K562 (cell line): Measurements from ENCODE around the gene ARAP1. TPM values are rescaled to one million over a fixed set of nuclear protein-coding genes. Genes with fewer than 3 reads are reported as not detected.
A peak's percentile ranks its signal among the peaks of the same experiment; 100 is the strongest.

Experiments used
- ATAC-seq: fragments of 200-7000 bp; cut with Tn5 transposase; 3 replicates; pipeline ENCODE4 v1.9.1; 2020; ENCODE audit warnings: moderate library complexity
- BruUV-seq: library from RNA; stranded (reverse); fragments of 400-500 nt; replicated peaks from 2 replicates; lab custom pipeline; 2021; lab: Mats Ljungman, UMichigan
- CTCF ChIA-PET: fragments of 300-600 bp; formaldehyde crosslinking; extraction: SDS; loops from one replicate; lab custom pipeline; 2021; ENCODE audit warnings: low intra/inter-chr PET ratio; lab: Yijun Ruan, JAX
- POLR2A ChIA-PET: fragments of 300-600, 350-650 bp; sonication (Branson Sonifier 250); formaldehyde crosslinking; extraction: SDS; loops from one replicate; lab custom pipeline; 2021; ENCODE audit warnings: antibody characterized with exemption, inconsistent platforms; lab: Yijun Ruan, JAX
- DNase-seq, 4 experiments: peaks; one replicate each; pipeline versions ENCODE4 v3.0.0 to v3.0.0-alpha.2; 2011 to 2018; ENCODE audit warnings: low spot score in 3 of 4, mixed read lengths in 3 of 4; ENCODE audit errors: extremely low read depth in 1 of 4
- FAIRE-seq: peaks from 2 replicates; lab custom pipeline; 2011; peaks lifted over from hg19 to GRCh38; lab: Jason Lieb, UNC
- H2AFZ ChIP-seq: 2 replicates; pipeline ENCODE4 v1.6.0; 2011; ENCODE audit warnings: low read depth, low read length, control low read depth, inconsistent platforms
- H3K27ac ChIP-seq: fragments of 200-600 bp; 3 replicates; pipeline ENCODE4 v1.8.0; 2011; ENCODE audit warnings: low read depth, mild to moderate bottlenecking, control low read depth, inconsistent platforms, low read length, moderate library complexity, mixed read lengths; ENCODE audit errors: extremely low read depth
- H3K27me3 ChIP-seq, 2 experiments: fragments of 300-600 bp in 1 of 2; 2 replicates in 1 of 2; 3 replicates in 1 of 2; pipeline versions ENCODE4 v1.6.0 to v1.8.0; 2011; ENCODE audit warnings: inconsistent platforms in 2 of 2, low read length in 2 of 2, mild to moderate bottlenecking in 1 of 2, mixed read lengths in 1 of 2, moderate library complexity in 1 of 2; ENCODE audit not compliant: control insufficient read depth in 2 of 2, insufficient read depth in 2 of 2
- H3K36me3 ChIP-seq: fragments of 300-600 bp; 3 replicates; pipeline ENCODE4 v1.8.0; 2011; ENCODE audit warnings: mild to moderate bottlenecking, low read length, inconsistent platforms; ENCODE audit not compliant: control insufficient read depth, insufficient read depth
- H3K4me1 ChIP-seq, 2 experiments: fragments of 200-600 bp in 1 of 2; replicated peaks in 1 of 2; 2 replicates in 1 of 2; 3 replicates in 1 of 2; pipeline versions ENCODE4 v1.5.1 to v1.8.0; 2011; ENCODE audit warnings: inconsistent platforms in 2 of 2, low read length in 2 of 2, mild to moderate bottlenecking in 1 of 2, mixed read lengths in 1 of 2, moderate library complexity in 1 of 2; ENCODE audit not compliant: control insufficient read depth in 2 of 2, insufficient read depth in 2 of 2
- H3K4me2 ChIP-seq: 2 replicates; pipeline ENCODE4 v1.6.1; 2011; ENCODE audit warnings: low read length, control low read depth, inconsistent platforms, mixed read lengths; ENCODE audit not compliant: insufficient read depth
- H3K4me3 ChIP-seq: fragments of 200-600 bp; sonication (generic), shearing (Covaris generic); 2 replicates; pipeline ENCODE4 v1.5.1; 2016; ENCODE audit warnings: control low read depth, inconsistent platforms
- H3K79me2 ChIP-seq: fragments of 200-600 bp; 3 replicates; pipeline ENCODE4 v1.8.0; 2011; ENCODE audit warnings: low read length, inconsistent platforms; ENCODE audit not compliant: control insufficient read depth, insufficient read depth
- H3K9ac ChIP-seq, 2 experiments: 2 replicates each; pipeline versions ENCODE4 v1.6.0 to v1.6.1; 2011; ENCODE audit warnings: low read depth in 2 of 2, low read length in 2 of 2, control low read depth in 1 of 2, inconsistent platforms in 1 of 2, mild to moderate bottlenecking in 1 of 2, mixed read lengths in 1 of 2; ENCODE audit not compliant: insufficient read depth in 1 of 2
- H3K9me1 ChIP-seq: one replicate; pipeline ENCODE4 v1.6.0; 2011; ENCODE audit warnings: inconsistent platforms, mild to moderate bottlenecking, low read length, moderate library complexity; ENCODE audit not compliant: control insufficient read depth, insufficient read depth
- H3K9me3 ChIP-seq: replicated peaks from 2 replicates; pipeline ENCODE4 v1.5.1; 2011; ENCODE audit warnings: low read depth, low read length, inconsistent platforms; ENCODE audit not compliant: control insufficient read depth, insufficient read depth
- H4K20me1 ChIP-seq: replicated peaks from 2 replicates; pipeline ENCODE4 v1.6.1; 2011; ENCODE audit warnings: low read length, inconsistent platforms, mixed read lengths; ENCODE audit not compliant: control insufficient read depth, insufficient read depth
- ATF3 ChIP-seq, 2 experiments: fragments of 450-650 bp in 1 of 2; sonication (generic) in 1 of 2; formaldehyde crosslinking in 1 of 2; IDR thresholded peaks in 1 of 2; conservative IDR thresholded peaks in 1 of 2; 2 replicates each; pipeline versions ENCODE4 v1.6.1 to v1.8.1; 2016 to 2023; ENCODE audit warnings: mild to moderate bottlenecking in 2 of 2, moderate library complexity in 2 of 2, inconsistent platforms in 1 of 2, missing genetic modification reagents in 1 of 2
- CEBPG ChIP-seq, 3 experiments: fragments of 200-800 bp in 1 of 3; sonication (Bioruptor generic) in 1 of 3; sonication (generic) in 1 of 3; formaldehyde crosslinking in 1 of 3; IDR thresholded peaks in 2 of 3; conservative IDR thresholded peaks in 1 of 3; 2 replicates each; pipeline versions ENCODE4 v1.6.1 to v1.8.0; 2016 to 2022; ENCODE audit warnings: missing compliant biosample characterization in 2 of 3, missing genetic modification characterization in 2 of 3, mild to moderate bottlenecking in 1 of 3, missing genetic modification reagents in 1 of 3
- HDGF ChIP-seq: fragments of 450-650 bp; IDR thresholded peaks from 2 replicates; pipeline ENCODE4 v1.6.1; 2016
- MECOM ChIP-seq: fragments of 250-450 bp; sonication (Bioruptor Pico); IDR thresholded peaks from 2 replicates; pipeline ENCODE4 v1.8.0; 2022; ENCODE audit warnings: inconsistent platforms
- MIER1 ChIP-seq: fragments of 450-650 bp; IDR thresholded peaks from 2 replicates; pipeline ENCODE4 v1.6.1; 2016; ENCODE audit warnings: antibody characterized with exemption, mild to moderate bottlenecking, low read depth
- NCOA4 ChIP-seq: fragments of 450-650 bp; IDR thresholded peaks from 2 replicates; pipeline ENCODE4 v1.6.1; 2018; ENCODE audit warnings: mild to moderate bottlenecking; ENCODE audit not compliant: partially characterized antibody
- NCOA6 ChIP-seq: fragments of 450-650 bp; IDR thresholded peaks from 2 replicates; pipeline ENCODE4 v1.6.1; 2017; ENCODE audit warnings: mild to moderate bottlenecking
- NR4A1 ChIP-seq, 2 experiments: fragments of 250-450 bp in 1 of 2; fragments of 450-650 bp in 1 of 2; sonication (Bioruptor Pico) in 1 of 2; IDR thresholded peaks; 2 replicates each; pipeline versions ENCODE4 v1.4.0 to v1.6.1; 2016 to 2020; ENCODE audit warnings: mild to moderate bottlenecking in 2 of 2, missing compliant biosample characterization in 1 of 2, missing genetic modification characterization in 1 of 2, moderate library complexity in 1 of 2
- SETDB1 ChIP-seq: IDR thresholded peaks from one replicate; pipeline ENCODE4 v1.6.1; 2012; ENCODE audit warnings: low read length, control low read depth, inconsistent platforms
- WGBS: fragments of 100-300 bp; shearing (Covaris generic); methylation state at CpG from one replicate; pipeline ENCODE4 v1.1.6; 2016; ENCODE audit warnings: low coverage, mixed read lengths; ENCODE audit not compliant: insufficient coverage; ENCODE audit errors: missing lambda C conversion rate; 5-methylcytosine and 5-hydroxymethylcytosine counted together
- in situ Hi-C: fragments of 300-500 bp; cut with MboI; formaldehyde crosslinking; loops from 4 replicates; pipeline ENCODE4 v1.15.0; 2018; ENCODE audit warnings: inconsistent platforms, mixed read lengths
- intact Hi-C: fragments of 100-400 bp; cut with micrococcal nuclease; formaldehyde crosslinking; loops from 2 replicates; pipeline ENCODE4 v1.14.2; 2022
- polyA plus RNA-seq, 8 experiments: library from polyadenylated mRNA; depleted of rRNA in 4 of 8; stranded (reverse) in 5 of 8; unstranded in 3 of 8; fragments of >200 nt; fragmentation: Nextera tagmentation in 2 of 8; fragmentation: Illumina TruSeq in 1 of 8; extraction: Ambion mirVana in 2 of 8; extraction: Trizol in 1 of 8; gene quantifications; 2 replicates each; pipeline versions ENCODE4 v1.2.1 to v1.2.3, GENCODE V29; 2011 to 2014; ENCODE audit warnings: inconsistent platforms in 1 of 8, missing spikeins in 1 of 8
- total RNA-seq, 7 experiments: library from RNA; depleted of rRNA in 6 of 7; stranded (reverse); fragments of >200 nt in 6 of 7; fragmentation: Illumina TruSeq in 2 of 7; extraction: Trizol in 2 of 7; gene quantifications; 2 replicates each; pipeline versions ENCODE4 v1.2.1 to v1.2.3, GENCODE V29; 2011 to 2021; ENCODE audit warnings: low replicate concordance in 1 of 7

ARAP1 gene
- total and polyA plus RNA-seq, 9 of the 15 experiments (the other 6 are each of a cell fraction or from before 2014, with no cell fraction given) = 0.23 to 67.0 (median 24.6) TPM

GRCh38 chr11:72637926-72638325 lies 114.3 kb downstream of the ARAP1 start (continued):
- TF ChIP-seq ATF3 (IDR thresholded peaks at IDR 0.05) = no peak
- no peak for TF ChIP-seq ATF3 (CRISPR knock-in tag; conservative IDR thresholded peaks at IDR 0.05)
- no peak for TF ChIP-seq MECOM (CRISPR knock-in tag)
- TF ChIP-seq HDGF = no peak
- TF ChIP-seq MIER1 = no peak
- no peak for TF ChIP-seq SETDB1
- TF ChIP-seq, all 486 proteins: peak for 0

- H3K4me3 ChIP-seq = no peak overlapping the region
- H3K4me2 ChIP-seq = no peak overlapping the region
- peaks cover 32 to 69% of the 10 kb centered on the region in 2 experiments for H3K27me3 ChIP-seq
- FAIRE-seq (no peak), DNase-seq (no peak), ATAC-seq (no peak)
- TF ChIP-seq NCOA6 (no peak), CEBPG (CRISPR knock-in tag; IDR thresholded peaks at IDR 0.05) (peak; percentile 45; the same call in 1 of the 2 replicates), CEBPG (tag; conservative IDR thresholded peaks at IDR 0.05 in 1 of 2, IDR thresholded peaks at IDR 0.05 in 1 of 2) (no peak), NCOA4 (no peak), NR4A1 (CRISPR knock-in tag; IDR thresholded peaks at IDR 0.05) (no peak), NR4A1 (tag; IDR thresholded peaks at IDR 0.05) (no peak)
- intact Hi-C loops = no loop called here
- no peak overlapping the region for H2AFZ ChIP-seq
- no TSS peak for BruUV-seq
- ChIA-PET POLR2A (interaction anchor here (1.7 kb wide), 1 partner anchor 29 kb away, joined by 3 read pairs; no protein-coding TSS in a partner anchor), CTCF (no interaction called here)
- WGBS = 20% methylated on average over 2 of the region's 2 CpGs
- no peaks in the 10 kb centered on the region for H3K36me3 ChIP-seq
- peaks cover 9 to 19% of the 10 kb centered on the region in 2 experiments for H3K4me1 ChIP-seq
- H3K9me1 ChIP-seq = no peaks in the 10 kb centered on the region
- no peak overlapping the region for H3K9ac ChIP-seq
- H4K20me1 ChIP-seq = peaks cover 6% of the 10 kb centered on the region; the same call in 1 of the 2 replicates
- H3K79me2 ChIP-seq = no peaks in the 10 kb centered on the region
- H3K9me3 ChIP-seq = no peaks in the 10 kb centered on the region
- in situ Hi-C loops = no loop called here
- H3K27ac ChIP-seq = no peak overlapping the region
These were observed 115.0 kb downstream of the ARAP1 start for GRCh38 chr11:72637198-72637597.
